MM.1S (cell line): Measurements from ENCODE around the gene LAPTM4A.

Experiments used
- DNase-seq: peaks from one replicate; pipeline ENCODE4 v3.0.0-alpha.2; 2015
- H2AFZ ChIP-seq: fragments of 300-600 bp; sonication (generic); 2 replicates; pipeline ENCODE4 v1.6.0; 2016; ENCODE audit warnings: antibody characterized with exemption, low read length
- H3F3A ChIP-seq: fragments of 300-600 bp; sonication (generic); 2 replicates; pipeline ENCODE4 v1.6.1; 2016; ENCODE audit warnings: mild to moderate bottlenecking, antibody characterized with exemption, low read length, moderate library complexity, mixed read lengths; ENCODE audit not compliant: insufficient read depth
- H3K27ac ChIP-seq: fragments of 300-600 bp; sonication (generic); 2 replicates; pipeline ENCODE4 v1.5.1; 2016; ENCODE audit warnings: mild to moderate bottlenecking, low read length
- H3K27me3 ChIP-seq: fragments of 300-600 bp; sonication (generic); replicated peaks from 2 replicates; pipeline ENCODE4 v1.6.0; 2016; ENCODE audit warnings: low read length; ENCODE audit not compliant: insufficient read depth
- H3K36me3 ChIP-seq: fragments of 300-600 bp; sonication (generic); replicated peaks from 2 replicates; pipeline ENCODE4 v1.6.1; 2016; ENCODE audit warnings: mild to moderate bottlenecking, low read length, mixed read lengths; ENCODE audit not compliant: insufficient read depth
- H3K4me1 ChIP-seq: fragments of 300-600 bp; sonication (generic); 2 replicates; pipeline ENCODE4 v1.6.1; 2016; ENCODE audit warnings: low read length, mixed read lengths
- H3K4me2 ChIP-seq: fragments of 300-600 bp; sonication (generic); 2 replicates; pipeline ENCODE4 v1.6.0; 2016; ENCODE audit warnings: low read depth, low read length
- H3K4me3 ChIP-seq: fragments of 300-600 bp; sonication (generic); 2 replicates; pipeline ENCODE4 v1.5.1; 2016; ENCODE audit warnings: low read length, mixed read lengths
- H3K79me2 ChIP-seq: fragments of 300-600 bp; sonication (generic); 2 replicates; pipeline ENCODE4 v1.6.1; 2016; ENCODE audit warnings: mixed run types, low read length, mixed read lengths
- H3K9ac ChIP-seq: fragments of 300-600 bp; sonication (generic); 2 replicates; pipeline ENCODE4 v1.6.1; 2016; ENCODE audit warnings: low read length, mixed read lengths
- H3K9me2 ChIP-seq: fragments of 300-600 bp; sonication (generic); replicated peaks from 2 replicates; pipeline ENCODE4 v1.6.1; 2016; ENCODE audit warnings: mild to moderate bottlenecking, low read length, mixed read lengths; ENCODE audit not compliant: insufficient read depth
- H3K9me3 ChIP-seq: fragments of 300-600 bp; sonication (generic); replicated peaks from 2 replicates; pipeline ENCODE4 v1.6.1; 2016; ENCODE audit warnings: mild to moderate bottlenecking, low read length, mixed read lengths; ENCODE audit not compliant: insufficient read depth
- H4K20me1 ChIP-seq: fragments of 300-600 bp; sonication (generic); 2 replicates; pipeline ENCODE4 v1.6.1; 2016; ENCODE audit warnings: mild to moderate bottlenecking, low read length, moderate library complexity, mixed read lengths; ENCODE audit not compliant: insufficient read depth
- CTCF ChIP-seq: fragments of 300-600 bp; sonication (generic); IDR thresholded peaks from 2 replicates; pipeline ENCODE4 v1.5.1; 2016; ENCODE audit warnings: antibody characterized with exemption, low read length, mixed read lengths
- EZH2 ChIP-seq: fragments of 300-600 bp; sonication (generic); optimal IDR thresholded peaks from 2 replicates; pipeline ENCODE3; 2017; ENCODE audit warnings: low read depth, mild to moderate bottlenecking, antibody characterized with exemption, low read length, mixed read lengths
- EZH2phosphoT487 ChIP-seq: fragments of 300-600 bp; sonication (generic); IDR thresholded peaks from 2 replicates; pipeline ENCODE4 v1.6.1; 2018; ENCODE audit warnings: antibody characterized with exemption, low read length

The LAPTM4A gene

GRCh38 chr2:20060106-20060505 lies 8.7 kb upstream of the LAPTM4A start:
- H3K4me1 ChIP-seq = no peaks in the 10 kb centered on the region
- no peaks in the 10 kb centered on the region for H3K9me3 ChIP-seq
- no peaks in the 10 kb centered on the region for H3K27me3 ChIP-seq

GRCh38 chr2:20057268-20057667 lies 5.8 kb upstream of the LAPTM4A start:
- Histone ChIP-seq H3K27me3 (no peaks in the 10 kb centered on the region), H3K9ac (no peak overlapping the region), H3K79me2 (no peaks in the 10 kb centered on the region), H3K9me3 (no peaks in the 10 kb centered on the region), H3K4me1 (0 out of 2 replicates have a peak, but pooled peaks cover 5% of the 10 kb centered on the region), H3K4me2 (no peak overlapping the region), H3K36me3 (no peaks in the 10 kb centered on the region), H3K9me2 (no peaks in the 10 kb centered on the region), H2AFZ (no peak overlapping the region), H4K20me1 (no peaks in the 10 kb centered on the region), H3K4me3 (no peak overlapping the region), H3K27ac (no peak overlapping the region), H3F3A (no peaks in the 10 kb centered on the region)
- no peak for DNase-seq
- TF ChIP-seq EZH2phosphoT487 = no peak
- no peak for TF ChIP-seq EZH2
- no peak for TF ChIP-seq CTCF

More at GRCh38 chr2:20060106-20060505, 8.7 kb upstream of the LAPTM4A start:
- Histone ChIP-seq H3F3A (no peaks in the 10 kb centered on the region), H3K36me3 (no peaks in the 10 kb centered on the region), H3K79me2 (no peaks in the 10 kb centered on the region), H2AFZ (no peak overlapping the region), H3K4me3 (no peak overlapping the region), H3K4me2 (no peak overlapping the region), H3K9me2 (no peaks in the 10 kb centered on the region), H3K27ac (no peak overlapping the region), H3K9ac (no peak overlapping the region), H4K20me1 (no peaks in the 10 kb centered on the region)
- no peak for TF ChIP-seq EZH2phosphoT487
- DNase-seq = no peak

GRCh38 chr2:20054931-20055330 lies 3.5 kb upstream of the LAPTM4A start:
- Histone ChIP-seq H3K4me3 (no peak overlapping the region), H3F3A (peaks cover 8% of the 10 kb centered on the region; the same call in 1 of the 2 replicates), H3K9ac (no peak overlapping the region), H3K27me3 (no peaks in the 10 kb centered on the region), H2AFZ (no peak overlapping the region), H3K79me2 (peaks cover 15% of the 10 kb centered on the region), H3K4me2 (no peak overlapping the region), H3K36me3 (no peaks in the 10 kb centered on the region), H3K9me2 (no peaks in the 10 kb centered on the region), H3K4me1 (peaks cover 6% of the 10 kb centered on the region; the same call in 1 of the 2 replicates), H3K9me3 (no peaks in the 10 kb centered on the region), H4K20me1 (no peaks in the 10 kb centered on the region), H3K27ac (no peak overlapping the region)
- DNase-seq = no peak
- TF ChIP-seq EZH2 (no peak), EZH2phosphoT487 (no peak), CTCF (no peak)

- TF ChIP-seq CTCF = no peak
- no peak for TF ChIP-seq EZH2
- TF ChIP-seq EZH2phosphoT487 = no peak
- Histone ChIP-seq H3K9ac (no peak overlapping the region), H3K27me3 (no peaks in the 10 kb centered on the region), H2AFZ (no peak overlapping the region), H3F3A (peaks cover 8% of the 10 kb centered on the region; the same call in 1 of the 2 replicates), H3K27ac (no peak overlapping the region), H3K9me3 (no peaks in the 10 kb centered on the region), H3K4me2 (no peak overlapping the region), H3K9me2 (no peaks in the 10 kb centered on the region), H3K4me3 (no peak overlapping the region), H3K36me3 (no peaks in the 10 kb centered on the region), H4K20me1 (no peaks in the 10 kb centered on the region), H3K79me2 (peaks cover 23% of the 10 kb centered on the region), H3K4me1 (peaks cover 14% of the 10 kb centered on the region)
- no peak for DNase-seq
These were observed 2.7 kb upstream of the LAPTM4A start for GRCh38 chr2:20054119-20054518.
